ENCODE measurements around the gene RGS12. TPM values are rescaled to one million over a fixed set of nuclear protein-coding genes. Genes with fewer than 3 reads are reported as not detected.

RGS12 gene
- total RNA-seq, 4 donors from 2014 or later = 20.4 to 86.1 (median 34.1) TPM

DNA sequence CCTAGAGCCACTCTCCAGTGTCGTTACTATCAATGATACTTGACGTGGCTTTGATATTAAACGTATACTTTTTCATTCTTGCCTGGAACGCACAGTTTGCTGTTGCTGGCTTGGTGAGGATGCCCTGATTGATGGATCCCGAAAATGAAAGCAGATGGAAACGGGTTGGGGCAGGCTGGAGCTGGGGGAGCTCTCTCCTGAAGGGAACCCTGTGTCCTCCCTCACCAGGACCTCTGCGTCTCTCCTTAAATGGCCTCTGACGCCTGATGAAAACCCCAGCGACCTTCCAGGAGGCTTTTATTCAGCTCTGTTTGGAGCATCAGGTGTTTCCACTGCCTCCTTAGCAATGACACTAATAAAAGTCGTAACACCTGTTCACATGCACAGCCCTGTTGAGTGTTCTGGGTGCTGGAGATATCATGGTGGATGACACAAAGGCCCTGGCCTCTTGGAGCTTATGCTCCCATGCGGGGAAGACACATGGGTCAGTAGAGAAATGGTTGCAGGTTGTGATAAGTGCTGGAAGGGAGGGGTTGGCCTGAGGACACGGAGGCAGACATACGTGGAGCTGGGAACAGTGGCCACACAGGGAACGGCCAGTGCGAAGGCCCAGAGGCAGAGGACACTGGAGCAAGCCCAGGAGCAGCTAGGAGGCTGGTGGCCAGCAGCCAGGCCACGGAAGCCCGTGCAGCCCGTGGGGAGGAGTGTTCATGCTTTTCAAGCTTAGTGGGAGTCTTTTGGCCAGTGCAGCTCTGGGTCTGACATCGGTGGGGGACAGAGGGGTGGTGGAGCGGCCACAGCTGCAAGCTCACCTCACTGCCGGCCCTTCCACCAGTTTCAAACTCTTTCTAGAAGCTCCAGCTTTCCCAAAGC, 36.4 kb upstream of the RGS12 start:
- TF ChIP-seq, protein P1, sequence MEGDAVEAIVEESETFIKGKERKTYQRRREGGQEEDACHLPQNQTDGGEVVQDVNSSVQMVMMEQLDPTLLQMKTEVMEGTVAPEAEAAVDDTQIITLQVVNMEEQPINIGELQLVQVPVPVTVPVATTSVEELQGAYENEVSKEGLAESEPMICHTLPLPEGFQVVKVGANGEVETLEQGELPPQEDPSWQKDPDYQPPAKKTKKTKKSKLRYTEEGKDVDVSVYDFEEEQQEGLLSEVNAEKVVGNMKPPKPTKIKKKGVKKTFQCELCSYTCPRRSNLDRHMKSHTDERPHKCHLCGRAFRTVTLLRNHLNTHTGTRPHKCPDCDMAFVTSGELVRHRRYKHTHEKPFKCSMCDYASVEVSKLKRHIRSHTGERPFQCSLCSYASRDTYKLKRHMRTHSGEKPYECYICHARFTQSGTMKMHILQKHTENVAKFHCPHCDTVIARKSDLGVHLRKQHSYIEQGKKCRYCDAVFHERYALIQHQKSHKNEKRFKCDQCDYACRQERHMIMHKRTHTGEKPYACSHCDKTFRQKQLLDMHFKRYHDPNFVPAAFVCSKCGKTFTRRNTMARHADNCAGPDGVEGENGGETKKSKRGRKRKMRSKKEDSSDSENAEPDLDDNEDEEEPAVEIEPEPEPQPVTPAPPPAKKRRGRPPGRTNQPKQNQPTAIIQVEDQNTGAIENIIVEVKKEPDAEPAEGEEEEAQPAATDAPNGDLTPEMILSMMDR (IDR thresholded peaks at IDR 0.05; ENCODE audit: low read depth) = no peak

DNA sequence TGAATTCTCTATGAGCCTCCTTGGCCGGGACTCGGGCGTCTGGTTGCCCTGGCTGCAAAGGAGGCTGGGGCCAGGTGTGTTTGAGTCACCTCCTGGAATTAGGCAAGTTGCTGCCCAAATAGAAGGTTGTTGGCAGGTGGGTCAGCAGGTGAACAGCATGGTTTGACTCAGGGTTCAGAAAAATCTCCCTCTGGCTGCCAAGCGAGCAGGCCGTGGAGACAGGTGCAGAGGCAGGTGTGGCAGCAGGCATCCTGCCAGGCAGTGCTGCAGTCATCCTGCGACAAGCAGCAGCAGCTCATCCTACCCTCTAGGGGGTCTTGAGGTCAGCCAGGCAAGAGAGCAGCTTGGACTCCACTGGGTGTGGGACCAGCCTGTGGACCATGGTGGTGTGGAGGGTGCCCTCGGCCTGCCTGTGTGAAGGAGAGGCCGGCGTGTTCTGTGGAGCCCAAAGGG, 35.7 kb upstream of the RGS12 start:
- TF ChIP-seq, protein P1 (IDR thresholded peaks at IDR 0.05; ENCODE audit: low read depth) = no peak

DNA sequence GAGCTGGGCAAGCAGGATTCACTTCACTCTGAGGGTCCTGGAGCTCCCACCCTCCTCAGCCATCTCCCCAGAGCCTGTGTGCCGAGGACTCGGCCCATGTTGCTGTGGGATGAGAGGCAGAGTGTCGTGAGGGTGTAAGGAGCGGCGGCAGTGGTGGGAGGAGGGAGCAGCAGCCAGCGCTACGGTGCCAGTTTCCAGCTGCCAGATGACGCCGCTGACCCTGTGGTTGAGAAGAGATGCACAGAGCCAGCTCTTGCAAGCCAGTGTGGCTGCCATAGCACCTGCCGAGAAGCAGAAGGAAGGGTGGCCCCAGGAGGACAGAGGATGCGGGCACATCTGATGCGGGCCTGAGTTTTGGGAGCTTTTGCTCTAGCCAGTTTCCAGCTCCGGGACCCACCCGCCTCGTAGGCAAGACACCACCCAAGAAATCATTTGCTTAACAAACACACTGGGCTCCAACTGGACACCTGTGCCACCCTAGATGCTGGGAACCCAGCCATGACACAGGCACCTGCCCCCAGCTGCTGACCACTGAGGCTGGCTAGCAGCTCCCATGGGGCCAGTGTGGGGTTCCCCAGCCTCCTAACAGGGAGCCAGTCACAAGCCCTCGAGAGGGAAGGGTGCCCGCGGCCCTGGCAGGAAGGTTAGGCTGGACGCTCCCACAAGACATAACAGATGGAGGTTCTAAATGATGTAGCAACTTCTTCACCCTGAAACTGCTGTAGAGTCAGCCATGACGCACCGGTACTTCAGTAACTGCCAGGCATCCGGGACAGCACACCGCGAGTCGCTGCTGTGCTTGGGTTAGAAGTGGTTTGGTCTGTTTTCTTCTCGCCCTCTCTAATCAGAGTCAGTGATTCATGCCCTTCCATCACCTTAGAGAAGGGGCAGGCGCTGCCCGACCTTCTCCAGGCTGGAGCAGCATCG, 35.0 kb upstream of the RGS12 start:
- TF ChIP-seq, protein P1 (IDR thresholded peaks at IDR 0.05; ENCODE audit: low read depth) = no peak

DNA sequence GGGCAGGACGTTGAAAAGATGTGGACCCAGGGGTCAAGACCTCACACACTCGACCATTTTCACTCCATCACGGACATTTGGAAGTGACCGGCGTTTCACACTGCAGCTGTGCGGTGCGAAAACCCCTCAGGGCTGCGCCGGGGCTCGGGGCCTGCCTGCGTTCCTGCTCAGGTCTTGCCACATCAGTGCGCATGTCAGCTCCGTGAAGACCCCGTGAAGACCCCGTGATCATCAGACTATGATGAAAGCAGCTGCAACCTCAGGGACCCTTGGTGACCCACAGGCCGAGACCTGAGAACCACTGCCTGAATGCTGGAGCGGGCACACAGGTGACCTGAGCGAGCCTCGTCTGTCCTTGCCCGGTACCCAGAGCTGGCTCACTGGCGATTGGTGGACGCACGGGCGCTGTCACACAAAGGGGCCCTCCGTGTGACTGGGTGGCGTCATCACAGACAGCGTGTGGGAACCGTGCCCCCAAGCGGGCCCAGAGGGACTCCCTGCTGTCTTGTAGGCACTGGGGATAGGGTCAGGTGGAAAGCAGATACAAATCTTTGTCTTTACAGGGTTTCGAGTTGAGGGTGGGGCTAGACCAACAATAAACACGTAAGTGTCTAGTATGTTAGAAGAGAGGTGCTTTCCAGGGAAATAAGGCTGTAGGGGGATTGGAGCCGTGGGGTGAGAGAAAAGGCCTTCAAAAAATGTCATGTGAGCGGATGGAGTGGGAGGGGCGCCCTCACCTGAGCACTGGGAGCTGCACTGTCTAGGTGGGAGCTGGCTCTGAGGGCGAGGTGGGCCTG, 31.2 kb upstream of the RGS12 start:
- TF ChIP-seq, protein P1 (IDR thresholded peaks at IDR 0.05; ENCODE audit: low read depth) = no peak

DNA sequence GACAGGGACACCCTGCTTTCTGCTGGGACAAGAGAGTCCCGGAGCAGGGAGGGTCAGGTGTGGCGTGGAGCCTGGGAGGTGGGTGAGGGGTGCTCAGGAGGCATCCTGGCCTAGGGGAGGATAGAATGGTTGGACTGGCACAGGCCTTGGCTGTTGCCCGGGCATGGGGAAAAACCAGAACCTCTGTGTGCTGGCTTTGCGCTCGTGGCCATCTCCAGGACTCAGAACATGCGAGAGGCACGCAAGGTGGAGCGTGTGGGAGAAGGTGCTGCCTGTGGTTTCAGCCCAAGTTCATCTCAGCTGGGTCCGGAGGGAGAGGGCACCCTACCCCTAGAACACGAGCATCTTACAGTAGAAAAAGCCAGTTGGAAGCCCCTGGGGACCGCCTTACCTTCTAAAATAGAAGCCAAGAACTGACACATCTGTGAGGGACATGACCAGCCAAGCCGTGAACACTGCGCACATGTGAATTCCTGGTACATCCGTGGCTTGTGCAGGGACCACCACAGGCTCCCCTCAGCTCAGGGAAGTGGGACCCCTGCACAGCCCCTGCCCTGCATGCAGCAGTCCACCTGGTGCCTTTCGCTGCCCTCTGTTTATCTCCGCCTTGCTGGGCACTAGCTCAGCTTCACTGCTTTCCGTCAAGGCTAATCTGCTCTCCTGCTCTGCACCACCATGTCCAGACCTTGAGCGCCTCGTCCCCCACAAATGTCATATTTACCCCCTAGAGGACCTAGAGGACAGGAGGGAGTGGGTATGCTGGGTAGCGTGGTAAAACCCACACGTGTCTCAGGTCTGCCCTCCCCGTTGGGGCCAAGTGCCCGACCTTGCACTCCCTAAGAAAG, 30.4 kb upstream of the RGS12 start:
- TF ChIP-seq, protein P1 (IDR thresholded peaks at IDR 0.05; ENCODE audit: low read depth) = no peak

DNA sequence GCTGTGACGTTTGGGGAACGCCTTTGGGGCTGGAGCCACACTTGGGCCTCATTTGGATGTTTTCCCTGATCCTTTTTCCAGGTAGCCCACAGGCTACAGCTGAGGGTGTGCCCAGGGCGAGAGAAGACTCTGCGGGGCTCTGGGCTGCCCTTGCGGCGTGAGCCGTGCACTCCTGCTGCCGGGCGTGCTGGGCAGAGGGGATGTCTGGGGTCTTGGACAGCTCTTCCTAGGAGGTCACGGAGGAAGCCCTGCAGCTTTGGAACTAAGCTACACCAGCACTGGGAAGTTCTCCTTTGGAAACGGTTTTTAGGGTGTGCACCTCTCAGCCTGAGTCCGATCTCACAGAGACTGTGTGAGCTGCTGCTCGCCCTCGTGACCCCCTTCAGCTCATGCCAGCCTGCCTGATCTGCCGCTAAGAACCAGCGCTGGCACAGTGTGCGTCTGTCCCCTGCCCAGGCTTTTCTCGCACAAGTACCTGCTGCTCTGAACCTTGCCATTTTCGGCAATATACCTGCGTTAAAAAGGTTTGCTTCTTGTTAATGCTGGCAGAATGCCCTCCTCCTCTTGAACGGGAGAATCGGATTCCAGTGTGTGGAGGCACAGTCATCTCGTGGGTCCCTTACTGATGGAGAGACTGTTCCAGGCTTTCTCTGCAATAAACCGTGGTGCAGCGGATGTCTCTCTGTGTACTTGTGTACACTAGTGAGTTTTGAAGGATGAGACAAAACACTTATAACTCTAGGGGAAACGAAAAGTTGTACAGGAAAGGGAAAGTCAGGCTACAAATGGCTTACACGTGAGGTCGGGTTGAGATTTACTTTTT, 29.6 kb upstream of the RGS12 start:
- TF ChIP-seq, protein P1 (IDR thresholded peaks at IDR 0.05; ENCODE audit: low read depth) = no peak

Measured in subcutaneous adipose tissue (tissue), 4 donors.